Measurements from ENCODE around the gene LMO1.

- no peak for TF ChIP-seq POLR2A (IDR thresholded peaks at IDR 0.05)
- TF ChIP-seq, protein P1, sequence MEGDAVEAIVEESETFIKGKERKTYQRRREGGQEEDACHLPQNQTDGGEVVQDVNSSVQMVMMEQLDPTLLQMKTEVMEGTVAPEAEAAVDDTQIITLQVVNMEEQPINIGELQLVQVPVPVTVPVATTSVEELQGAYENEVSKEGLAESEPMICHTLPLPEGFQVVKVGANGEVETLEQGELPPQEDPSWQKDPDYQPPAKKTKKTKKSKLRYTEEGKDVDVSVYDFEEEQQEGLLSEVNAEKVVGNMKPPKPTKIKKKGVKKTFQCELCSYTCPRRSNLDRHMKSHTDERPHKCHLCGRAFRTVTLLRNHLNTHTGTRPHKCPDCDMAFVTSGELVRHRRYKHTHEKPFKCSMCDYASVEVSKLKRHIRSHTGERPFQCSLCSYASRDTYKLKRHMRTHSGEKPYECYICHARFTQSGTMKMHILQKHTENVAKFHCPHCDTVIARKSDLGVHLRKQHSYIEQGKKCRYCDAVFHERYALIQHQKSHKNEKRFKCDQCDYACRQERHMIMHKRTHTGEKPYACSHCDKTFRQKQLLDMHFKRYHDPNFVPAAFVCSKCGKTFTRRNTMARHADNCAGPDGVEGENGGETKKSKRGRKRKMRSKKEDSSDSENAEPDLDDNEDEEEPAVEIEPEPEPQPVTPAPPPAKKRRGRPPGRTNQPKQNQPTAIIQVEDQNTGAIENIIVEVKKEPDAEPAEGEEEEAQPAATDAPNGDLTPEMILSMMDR (IDR thresholded peaks at IDR 0.05) = no peak
Observed at GRCh38 chr11:8221046-8221723, 42.5 kb downstream of the LMO1 start.

All from heart left ventricle (tissue), 13 donors.